Adrenal gland (tissue), 12 donors: Measurements from ENCODE around the gene CCDC134. TPM values are rescaled to one million over a fixed set of nuclear protein-coding genes. Genes with fewer than 3 reads are reported as not detected.

ENCODE experiments used
- DNase-seq, 7 donors: peaks; one replicate each; pipeline ENCODE4 v3.0.0-alpha.2; 2019 to 2020
- H3K27ac ChIP-seq, 5 donors: fragments of 200-600 bp; sonication (generic) in 4 of 5; 1 replicate in 3 of 5; 2 replicates in 2 of 5; pipeline versions ENCODE4 v1.5.1 to v1.8.0; 2016 to 2020; ENCODE audit warnings: mild to moderate bottlenecking in 1 of 5
- H3K27me3 ChIP-seq: fragments of 200-600 bp; 2 replicates; pipeline ENCODE4 v1.8.0; 2021
- H3K36me3 ChIP-seq, 2 donors: fragments of 200-600 bp; replicated peaks in 1 of 2; 1 replicate in 1 of 2; 2 replicates in 1 of 2; pipeline versions ENCODE4 v1.5.1 to v1.8.0; 2018 to 2022
- H3K4me1 ChIP-seq, 2 donors: fragments of 200-600 bp; replicated peaks in 1 of 2; 1 replicate in 1 of 2; 2 replicates in 1 of 2; pipeline versions ENCODE4 v1.5.1 to v1.8.0; 2018 to 2021
- H3K4me3 ChIP-seq, 4 donors: fragments of 200-600 bp; sonication (generic) in 3 of 4; one replicate each; pipeline ENCODE4 v1.5.1; 2016 to 2018
- H3K9me3 ChIP-seq, 3 donors: fragments of 200-600 bp; sonication (generic) in 1 of 3; replicated peaks in 1 of 3; 1 replicate in 2 of 3; 2 replicates in 1 of 3; pipeline versions ENCODE4 v1.5.1 to v1.8.0; 2016 to 2021
- CTCF ChIP-seq, 6 experiments: fragments of 450-650 bp in 4 of 6; fragments of 200-600 bp in 2 of 6; sonication (generic) in 1 of 6; IDR thresholded peaks; 1 replicate in 5 of 6; 2 replicates in 1 of 6; pipeline versions ENCODE4 v1.5.1 to v1.8.0; 2016 to 2021; ENCODE audit warnings: antibody characterized with exemption in 6 of 6, mild to moderate bottlenecking in 2 of 6, moderate library complexity in 1 of 6
- POLR2A ChIP-seq, 2 donors: fragments of 450-650 bp; IDR thresholded peaks; one replicate each; pipeline ENCODE4 v1.6.1; 2017; ENCODE audit warnings: antibody characterized with exemption in 2 of 2, mild to moderate bottlenecking in 2 of 2, moderate library complexity in 1 of 2
- WGBS, 4 donors: extraction: QIAGEN DNeasy Blood & Tissue Kit in 2 of 4; methylation state at CpG; one replicate each; pipeline versions ENCODE4 v1.1.5 to v1.1.7; 2013 to 2017; 5-methylcytosine and 5-hydroxymethylcytosine counted together
- intact Hi-C, 2 donors: fragments of 100-400 bp; cut with DNase I; formaldehyde crosslinking; loops; one replicate each; pipeline versions ENCODE4 v1.14.1 to v1.15.0; 2022 to 2023
- polyA plus RNA-seq, 3 donors: library from polyadenylated mRNA; stranded (reverse); fragments of 200-250 nt in 2 of 3; fragments of 350-450 nt in 1 of 3; fragmentation: Illumina TruSeq in 1 of 3; extraction: RNeasy Lipid Tissue Mini Kit (QIAGEN cat#74804) in 1 of 3; gene quantifications; one replicate each; pipeline ENCODE4 v1.2.3, GENCODE V29; 2013 to 2014
- total RNA-seq, 9 donors: library from RNA; depleted of rRNA in 4 of 9; stranded (reverse); fragments of >200 nt in 4 of 9; fragments of 120-200 nt in 1 of 9; fragmentation: NEBNext Ultra II Directional in 1 of 9; extraction: Animal tissue kit (Norgen Biotek cat#: 25700) in 1 of 9; gene quantifications; one replicate each; pipeline versions ENCODE4 v1.1.0 to v1.2.4, GENCODE V29; 2013 to 2023
- donor health status: healthy with polysubstance abuse.
- donor health status: Bipolar disorder and iron deficiency.
- donor health status: DM: yes; HTN: yes; CAD: no.
- donor health status: DM: no; HTN: no; CAD: no.
- donor health status: DM: no; HTN: no; CAD: no.
- donor health status: DM: yes; HTN: yes; CAD: no.

The CCDC134 gene
- total and polyA plus RNA-seq, 12 donors, result 4.9 to 64.4 (median 32.0) TPM

- Histone ChIP-seq H3K27me3 (no peaks in the 10 kb centered on the region), H3K27ac (no peak overlapping the region), H3K4me1 (no peaks in the 10 kb centered on the region), H3K9me3 (no peaks in the 10 kb centered on the region), H3K4me3 (no peak overlapping the region), H3K36me3 (no peaks in the 10 kb centered on the region)
- no peak for TF ChIP-seq POLR2A (IDR thresholded peaks at IDR 0.05)
- TF ChIP-seq CTCF (IDR thresholded peaks at IDR 0.05), result no peak
- WGBS, 4 donors, result 88 to 92% (median 89%) methylated on average over 5 of the region's 5 CpGs
- no peak for DNase-seq
- intact Hi-C loops, result no loop called here
These were observed 43.0 kb upstream of the CCDC134 start for GRCh38 chr22:41757502-41757901.

- DNase-seq, result no peak
- Histone ChIP-seq H3K27me3 (no peaks in the 10 kb centered on the region), H3K4me3 (no peak overlapping the region), H3K4me1 (no peaks in the 10 kb centered on the region), H3K9me3 (no peaks in the 10 kb centered on the region), H3K36me3 (no peaks in the 10 kb centered on the region), H3K27ac (no peak overlapping the region)
- 59 to 93% (median 85%) methylated on average over 2 of the region's 2 CpGs for WGBS, 4 donors
- TF ChIP-seq CTCF (IDR thresholded peaks at IDR 0.05), result no peak
- TF ChIP-seq POLR2A (IDR thresholded peaks at IDR 0.05), result no peak
- intact Hi-C loops, result no loop called here
These were observed 42.2 kb upstream of the CCDC134 start for GRCh38 chr22:41758231-41758630.

- intact Hi-C loops, result no loop called here
- no peaks in the 10 kb centered on the region for H3K27me3 ChIP-seq
- WGBS, 4 donors, result 70 to 76% (median 74%) methylated on average over 13 to 14 of the region's 14 CpGs
These were observed 37.3 kb upstream of the CCDC134 start for GRCh38 chr22:41762980-41763779.

GRCh38 chr22:41766476-41766875, 34.0 kb upstream of the CCDC134 start:
- WGBS, 4 donors, result 54 to 69% (median 62%) methylated on average over 5 of the region's 5 CpGs
- intact Hi-C loops, result no loop called here

More at GRCh38 chr22:41762980-41763779, 37.3 kb upstream of the CCDC134 start:
- H3K36me3 ChIP-seq, result no peaks in the 10 kb centered on the region
- no peaks in the 10 kb centered on the region for H3K4me1 ChIP-seq
- peak in 2 of 7 donors; percentile 20 to 28 for DNase-seq
- TF ChIP-seq CTCF (IDR thresholded peaks at IDR 0.05), result peak in 2 of 6 experiments; percentile 8 to 26
- TF ChIP-seq POLR2A (IDR thresholded peaks at IDR 0.05), result no peak
- no peak overlapping the region for H3K4me3 ChIP-seq
- H3K9me3 ChIP-seq, result no peaks in the 10 kb centered on the region
- H3K27ac ChIP-seq, result no peak overlapping the region

More at GRCh38 chr22:41766476-41766875, 34.0 kb upstream of the CCDC134 start:
- no peak overlapping the region for H3K4me3 ChIP-seq
- no peak overlapping the region for H3K27ac ChIP-seq
- H3K4me1 ChIP-seq, result no peaks in the 10 kb centered on the region
- H3K27me3 ChIP-seq, result no peaks in the 10 kb centered on the region
- H3K36me3 ChIP-seq, result no peaks in the 10 kb centered on the region
- no peak for DNase-seq
- H3K9me3 ChIP-seq, result no peaks in the 10 kb centered on the region
- TF ChIP-seq POLR2A (IDR thresholded peaks at IDR 0.05) (no peak), CTCF (IDR thresholded peaks at IDR 0.05) (no peak)
